C4-2B (cell line): ENCODE data around the gene THSD7B.

ENCODE experiments used
- ZFX ChIP-seq: fragments of 450-650 bp; IDR thresholded peaks from 2 replicates; pipeline ENCODE4 v1.6.1; 2017
- TF ChIP-seq, protein P1 (sequence below): fragments of 450-650 bp; conservative IDR thresholded peaks from 2 replicates; pipeline ENCODE4 v1.5.1; 2017; ENCODE audit warnings: mild to moderate bottlenecking

DNA sequence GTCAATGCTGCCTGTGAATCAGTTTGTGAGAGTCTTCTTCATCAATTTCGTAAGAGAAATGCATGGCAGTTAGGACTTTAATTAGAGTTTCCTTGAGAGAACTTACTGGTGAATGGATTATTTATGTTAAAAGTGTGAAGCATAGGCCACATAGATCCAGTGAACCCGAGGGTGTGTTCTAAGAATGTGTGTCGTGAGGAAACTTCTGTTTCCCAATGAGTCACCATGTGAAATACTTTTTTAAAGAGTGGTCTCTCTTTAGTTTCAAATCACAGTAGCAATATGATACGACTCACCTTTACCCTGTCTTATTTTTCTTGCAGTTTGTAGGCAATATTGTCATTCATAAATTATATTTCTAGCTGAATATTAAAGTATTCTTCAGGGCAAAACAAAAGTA is 18.5 kb downstream of the THSD7B start:
- TF ChIP-seq, protein P1, sequence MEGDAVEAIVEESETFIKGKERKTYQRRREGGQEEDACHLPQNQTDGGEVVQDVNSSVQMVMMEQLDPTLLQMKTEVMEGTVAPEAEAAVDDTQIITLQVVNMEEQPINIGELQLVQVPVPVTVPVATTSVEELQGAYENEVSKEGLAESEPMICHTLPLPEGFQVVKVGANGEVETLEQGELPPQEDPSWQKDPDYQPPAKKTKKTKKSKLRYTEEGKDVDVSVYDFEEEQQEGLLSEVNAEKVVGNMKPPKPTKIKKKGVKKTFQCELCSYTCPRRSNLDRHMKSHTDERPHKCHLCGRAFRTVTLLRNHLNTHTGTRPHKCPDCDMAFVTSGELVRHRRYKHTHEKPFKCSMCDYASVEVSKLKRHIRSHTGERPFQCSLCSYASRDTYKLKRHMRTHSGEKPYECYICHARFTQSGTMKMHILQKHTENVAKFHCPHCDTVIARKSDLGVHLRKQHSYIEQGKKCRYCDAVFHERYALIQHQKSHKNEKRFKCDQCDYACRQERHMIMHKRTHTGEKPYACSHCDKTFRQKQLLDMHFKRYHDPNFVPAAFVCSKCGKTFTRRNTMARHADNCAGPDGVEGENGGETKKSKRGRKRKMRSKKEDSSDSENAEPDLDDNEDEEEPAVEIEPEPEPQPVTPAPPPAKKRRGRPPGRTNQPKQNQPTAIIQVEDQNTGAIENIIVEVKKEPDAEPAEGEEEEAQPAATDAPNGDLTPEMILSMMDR = no peak
- no peak for TF ChIP-seq ZFX
